K562 (cell line): ENCODE measurements around the gene SCYL2. TPM values are rescaled to one million over a fixed set of nuclear protein-coding genes. Genes with fewer than 3 reads are reported as not detected.

Source experiments
- ARNT ChIP-seq, 2 experiments: fragments of 450-650 bp; IDR thresholded peaks; 2 replicates each; pipeline ENCODE4 v1.6.1; 2016; ENCODE audit warnings: mild to moderate bottlenecking in 1 of 2
- C11orf30 ChIP-seq: fragments of 450-650 bp; IDR thresholded peaks from 2 replicates; pipeline ENCODE4 v1.6.1; 2016; ENCODE audit warnings: low read depth, mild to moderate bottlenecking
- CBFB ChIP-seq: sonication (generic); formaldehyde crosslinking; IDR thresholded peaks from 2 replicates; pipeline ENCODE4 v1.4.0; 2020; ENCODE audit warnings: mild to moderate bottlenecking, missing genetic modification reagents
- FOXM1 ChIP-seq, 2 experiments: fragments of 450-650 bp in 1 of 2; sonication (generic) in 1 of 2; formaldehyde crosslinking in 1 of 2; IDR thresholded peaks; 2 replicates each; pipeline versions ENCODE4 v1.6.1 to v1.9.0; 2017 to 2022; ENCODE audit warnings: low read depth in 2 of 2, mild to moderate bottlenecking in 2 of 2, missing genetic modification reagents in 1 of 2, moderate library complexity in 1 of 2
- HDGF ChIP-seq: fragments of 450-650 bp; IDR thresholded peaks from 2 replicates; pipeline ENCODE4 v1.6.1; 2016
- KAT7 ChIP-seq: sonication (generic); formaldehyde crosslinking; IDR thresholded peaks from 2 replicates; pipeline ENCODE4 v1.8.0; 2022; ENCODE audit warnings: missing genetic modification reagents, mild to moderate bottlenecking, borderline replicate concordance
- PHTF2 ChIP-seq: fragments of 250-450 bp; sonication (Bioruptor Pico); IDR thresholded peaks from 2 replicates; pipeline ENCODE4 v1.5.0; 2021; ENCODE audit warnings: mild to moderate bottlenecking
- PRPF4 ChIP-seq: fragments of 200-400 bp; formaldehyde crosslinking; IDR thresholded peaks from one replicate; pipeline ENCODE4 v1.6.1; 2017; ENCODE audit warnings: low read length, low read depth, mild to moderate bottlenecking; ENCODE audit not compliant: insufficient read depth, poor library complexity, severe bottlenecking
- SMAD3 ChIP-seq: fragments of 450-650 bp; formaldehyde crosslinking; conservative IDR thresholded peaks from 2 replicates; pipeline ENCODE4 v1.4.0; 2020; ENCODE audit warnings: mild to moderate bottlenecking
- TCFL5 ChIP-seq: fragments of 250-450 bp; sonication (Bioruptor Pico); conservative IDR thresholded peaks from 2 replicates; pipeline ENCODE4 v1.6.1; 2021; ENCODE audit warnings: mild to moderate bottlenecking, moderate library complexity, matching md5 sums
- ZBED1 ChIP-seq: IDR thresholded peaks from 2 replicates; pipeline ENCODE4 v1.6.1; 2014
- ZFP30 ChIP-seq: fragments of 250-450 bp; sonication (Bioruptor Pico); IDR thresholded peaks from 2 replicates; pipeline ENCODE4 v1.8.0; 2022; ENCODE audit warnings: moderate library complexity, mild to moderate bottlenecking, inconsistent platforms, borderline replicate concordance
- ZNF175 ChIP-seq: fragments of 200-800 bp; sonication (Bioruptor generic); IDR thresholded peaks from 2 replicates; pipeline ENCODE4 v1.6.1; 2016; ENCODE audit warnings: low read depth, mild to moderate bottlenecking, missing genetic modification characterization, missing compliant biosample characterization
- ZNF23 ChIP-seq: fragments of 250-450 bp; sonication (Bioruptor Pico); IDR thresholded peaks from 2 replicates; pipeline ENCODE4 v1.4.0; 2020; ENCODE audit warnings: mild to moderate bottlenecking
- ZNF583 ChIP-seq: fragments of 250-450 bp; sonication (Bioruptor Pico); IDR thresholded peaks from 2 replicates; pipeline ENCODE4 v1.4.0; 2020
- ZNF699 ChIP-seq: fragments of 250-450 bp; sonication (Bioruptor Pico); IDR thresholded peaks from 2 replicates; pipeline ENCODE4 v1.8.0; 2021; ENCODE audit warnings: mild to moderate bottlenecking, moderate library complexity; ENCODE audit not compliant: insufficient replicate concordance
- polyA plus RNA-seq, 8 experiments: library from polyadenylated mRNA; depleted of rRNA in 4 of 8; stranded (reverse) in 5 of 8; unstranded in 3 of 8; fragments of >200 nt; fragmentation: Nextera tagmentation in 2 of 8; fragmentation: Illumina TruSeq in 1 of 8; extraction: Ambion mirVana in 2 of 8; extraction: Trizol in 1 of 8; gene quantifications; 2 replicates each; pipeline versions ENCODE4 v1.2.1 to v1.2.3, GENCODE V29; 2011 to 2014; ENCODE audit warnings: inconsistent platforms in 1 of 8, missing spikeins in 1 of 8
- total RNA-seq, 7 experiments: library from RNA; depleted of rRNA in 6 of 7; stranded (reverse); fragments of >200 nt in 6 of 7; fragmentation: Illumina TruSeq in 2 of 7; extraction: Trizol in 2 of 7; gene quantifications; 2 replicates each; pipeline versions ENCODE4 v1.2.1 to v1.2.3, GENCODE V29; 2011 to 2021; ENCODE audit warnings: low replicate concordance in 1 of 7
- TF ChIP-seq, protein P1 (sequence below): fragments of 450-650 bp; IDR thresholded peaks from 2 replicates; pipeline ENCODE4 v1.6.1; 2016; ENCODE audit warnings: mild to moderate bottlenecking
- TF ChIP-seq, protein P2 (sequence below): fragments of 450-650 bp; formaldehyde crosslinking; IDR thresholded peaks from 2 replicates; pipeline ENCODE4 v1.4.0; 2022; ENCODE audit warnings: missing genetic modification characterization
- TF ChIP-seq, protein P3 (sequence below): fragments of 250-450 bp; sonication (Bioruptor Pico); IDR thresholded peaks from 2 replicates; pipeline ENCODE4 v1.8.0; 2022; ENCODE audit warnings: inconsistent platforms, mild to moderate bottlenecking, moderate library complexity, borderline replicate concordance
- TF ChIP-seq, protein P4 (sequence below): sonication (generic); IDR thresholded peaks from 2 replicates; pipeline ENCODE4 v1.6.1; 2016
- TF ChIP-seq, protein P5 (sequence below): fragments of 200-800 bp; sonication (Bioruptor generic); IDR thresholded peaks from 2 replicates; pipeline ENCODE4 v1.6.1; 2017; ENCODE audit warnings: missing genetic modification characterization, missing compliant biosample characterization

SCYL2 gene
- total and polyA plus RNA-seq, 9 of the 15 experiments (the other 6 are each of a cell fraction or from before 2014, with no cell fraction given), result 9.9 to 49.0 (median 32.9) TPM

DNA sequence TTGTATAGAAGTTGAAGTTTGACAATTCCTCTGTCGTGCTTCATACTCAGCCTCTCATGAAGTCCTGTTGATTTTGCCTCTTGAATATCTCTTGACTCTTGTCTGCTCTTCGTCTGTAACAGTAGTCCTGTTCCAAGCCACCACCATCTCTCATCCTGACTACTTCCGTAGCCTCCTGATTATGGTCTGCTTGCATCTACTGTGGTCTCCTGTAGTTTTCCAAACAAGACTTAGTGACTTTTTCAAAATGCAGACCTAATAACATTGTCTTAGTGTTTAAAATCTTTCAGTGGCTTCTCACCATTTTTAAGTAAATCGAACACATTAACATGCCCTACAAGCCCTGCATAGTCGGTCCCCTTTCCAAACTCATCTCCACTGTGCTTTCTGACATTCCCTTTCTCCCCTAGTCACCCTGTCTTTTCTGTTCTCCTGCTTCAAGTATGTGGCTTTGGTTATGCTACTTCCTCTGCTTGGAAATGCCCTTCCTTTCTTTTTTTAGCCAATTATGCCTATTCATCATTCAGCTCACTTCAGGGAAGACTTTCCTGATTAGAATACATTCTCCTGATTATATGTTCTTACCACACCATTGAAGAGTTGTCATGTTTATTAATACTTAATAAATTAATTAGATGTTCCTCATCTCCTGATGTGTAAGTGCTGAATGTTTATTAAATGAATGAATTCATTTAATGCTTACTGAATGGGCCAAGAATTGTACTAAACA lies 2.0 kb downstream of the SCYL2 start (continued):
- TF ChIP-seq PRPF4, result no peak
- TF ChIP-seq ARNT (IDR thresholded peaks at IDR 0.05), result no peak
- no peak for TF ChIP-seq ZNF583 (CRISPR knock-in tag)
- TF ChIP-seq KAT7 (CRISPR knock-in tag), result no peak
- TF ChIP-seq, protein P1, sequence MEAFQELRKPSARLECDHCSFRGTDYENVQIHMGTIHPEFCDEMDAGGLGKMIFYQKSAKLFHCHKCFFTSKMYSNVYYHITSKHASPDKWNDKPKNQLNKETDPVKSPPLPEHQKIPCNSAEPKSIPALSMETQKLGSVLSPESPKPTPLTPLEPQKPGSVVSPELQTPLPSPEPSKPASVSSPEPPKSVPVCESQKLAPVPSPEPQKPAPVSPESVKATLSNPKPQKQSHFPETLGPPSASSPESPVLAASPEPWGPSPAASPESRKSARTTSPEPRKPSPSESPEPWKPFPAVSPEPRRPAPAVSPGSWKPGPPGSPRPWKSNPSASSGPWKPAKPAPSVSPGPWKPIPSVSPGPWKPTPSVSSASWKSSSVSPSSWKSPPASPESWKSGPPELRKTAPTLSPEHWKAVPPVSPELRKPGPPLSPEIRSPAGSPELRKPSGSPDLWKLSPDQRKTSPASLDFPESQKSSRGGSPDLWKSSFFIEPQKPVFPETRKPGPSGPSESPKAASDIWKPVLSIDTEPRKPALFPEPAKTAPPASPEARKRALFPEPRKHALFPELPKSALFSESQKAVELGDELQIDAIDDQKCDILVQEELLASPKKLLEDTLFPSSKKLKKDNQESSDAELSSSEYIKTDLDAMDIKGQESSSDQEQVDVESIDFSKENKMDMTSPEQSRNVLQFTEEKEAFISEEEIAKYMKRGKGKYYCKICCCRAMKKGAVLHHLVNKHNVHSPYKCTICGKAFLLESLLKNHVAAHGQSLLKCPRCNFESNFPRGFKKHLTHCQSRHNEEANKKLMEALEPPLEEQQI, result no peak
- TF ChIP-seq ZNF23 (CRISPR knock-in tag), result no peak
- peak; percentile 74 for TF ChIP-seq C11orf30
- TF ChIP-seq ZFP30 (CRISPR knock-in tag), result no peak
- TF ChIP-seq TCFL5, result no peak
- 0 out of 2 replicates have a peak, but pooled peaks have one; percentile 9 for TF ChIP-seq FOXM1 (IDR thresholded peaks at IDR 0.05; ENCODE audit: low read depth)
- TF ChIP-seq FOXM1 (CRISPR knock-in tag; IDR thresholded peaks at IDR 0.05; ENCODE audit: low read depth), result no peak
- TF ChIP-seq ZBED1, result no peak
- no peak for TF ChIP-seq ZNF699
- TF ChIP-seq, protein P2, sequence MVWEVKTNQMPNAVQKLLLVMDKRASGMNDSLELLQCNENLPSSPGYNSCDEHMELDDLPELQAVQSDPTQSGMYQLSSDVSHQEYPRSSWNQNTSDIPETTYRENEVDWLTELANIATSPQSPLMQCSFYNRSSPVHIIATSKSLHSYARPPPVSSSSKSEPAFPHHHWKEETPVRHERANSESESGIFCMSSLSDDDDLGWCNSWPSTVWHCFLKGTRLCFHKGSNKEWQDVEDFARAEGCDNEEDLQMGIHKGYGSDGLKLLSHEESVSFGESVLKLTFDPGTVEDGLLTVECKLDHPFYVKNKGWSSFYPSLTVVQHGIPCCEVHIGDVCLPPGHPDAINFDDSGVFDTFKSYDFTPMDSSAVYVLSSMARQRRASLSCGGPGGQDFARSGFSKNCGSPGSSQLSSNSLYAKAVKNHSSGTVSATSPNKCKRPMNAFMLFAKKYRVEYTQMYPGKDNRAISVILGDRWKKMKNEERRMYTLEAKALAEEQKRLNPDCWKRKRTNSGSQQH (CRISPR knock-in tag), result 0 out of 2 replicates have a peak, but pooled peaks have one; percentile 8
- TF ChIP-seq, protein P3, sequence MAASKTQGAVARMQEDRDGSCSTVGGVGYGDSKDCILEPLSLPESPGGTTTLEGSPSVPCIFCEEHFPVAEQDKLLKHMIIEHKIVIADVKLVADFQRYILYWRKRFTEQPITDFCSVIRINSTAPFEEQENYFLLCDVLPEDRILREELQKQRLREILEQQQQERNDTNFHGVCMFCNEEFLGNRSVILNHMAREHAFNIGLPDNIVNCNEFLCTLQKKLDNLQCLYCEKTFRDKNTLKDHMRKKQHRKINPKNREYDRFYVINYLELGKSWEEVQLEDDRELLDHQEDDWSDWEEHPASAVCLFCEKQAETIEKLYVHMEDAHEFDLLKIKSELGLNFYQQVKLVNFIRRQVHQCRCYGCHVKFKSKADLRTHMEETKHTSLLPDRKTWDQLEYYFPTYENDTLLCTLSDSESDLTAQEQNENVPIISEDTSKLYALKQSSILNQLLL (CRISPR knock-in tag), result no peak
- no peak for TF ChIP-seq CBFB (CRISPR knock-in tag)
- TF ChIP-seq HDGF, result peak; percentile 43; the same call in 1 of the 2 replicates
- TF ChIP-seq PHTF2, result no peak
- TF ChIP-seq, protein P4, sequence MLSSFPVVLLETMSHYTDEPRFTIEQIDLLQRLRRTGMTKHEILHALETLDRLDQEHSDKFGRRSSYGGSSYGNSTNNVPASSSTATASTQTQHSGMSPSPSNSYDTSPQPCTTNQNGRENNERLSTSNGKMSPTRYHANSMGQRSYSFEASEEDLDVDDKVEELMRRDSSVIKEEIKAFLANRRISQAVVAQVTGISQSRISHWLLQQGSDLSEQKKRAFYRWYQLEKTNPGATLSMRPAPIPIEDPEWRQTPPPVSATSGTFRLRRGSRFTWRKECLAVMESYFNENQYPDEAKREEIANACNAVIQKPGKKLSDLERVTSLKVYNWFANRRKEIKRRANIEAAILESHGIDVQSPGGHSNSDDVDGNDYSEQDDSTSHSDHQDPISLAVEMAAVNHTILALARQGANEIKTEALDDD, result peak; percentile 48
- no peak for TF ChIP-seq ZNF175 (CRISPR knock-in tag)
- no peak for TF ChIP-seq SMAD3 (CRISPR knock-in tag)
- TF ChIP-seq, protein P5, sequence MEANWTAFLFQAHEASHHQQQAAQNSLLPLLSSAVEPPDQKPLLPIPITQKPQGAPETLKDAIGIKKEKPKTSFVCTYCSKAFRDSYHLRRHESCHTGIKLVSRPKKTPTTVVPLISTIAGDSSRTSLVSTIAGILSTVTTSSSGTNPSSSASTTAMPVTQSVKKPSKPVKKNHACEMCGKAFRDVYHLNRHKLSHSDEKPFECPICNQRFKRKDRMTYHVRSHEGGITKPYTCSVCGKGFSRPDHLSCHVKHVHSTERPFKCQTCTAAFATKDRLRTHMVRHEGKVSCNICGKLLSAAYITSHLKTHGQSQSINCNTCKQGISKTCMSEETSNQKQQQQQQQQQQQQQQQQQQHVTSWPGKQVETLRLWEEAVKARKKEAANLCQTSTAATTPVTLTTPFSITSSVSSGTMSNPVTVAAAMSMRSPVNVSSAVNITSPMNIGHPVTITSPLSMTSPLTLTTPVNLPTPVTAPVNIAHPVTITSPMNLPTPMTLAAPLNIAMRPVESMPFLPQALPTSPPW (CRISPR knock-in tag), result no peak
